Adrenal gland (tissue), 12 donors: ENCODE results near the gene LDAH. TPM values are rescaled to one million over a fixed set of nuclear protein-coding genes. Genes with fewer than 3 reads are reported as not detected.

Experiments
- DNase-seq, 7 donors: peaks; one replicate each; pipeline ENCODE4 v3.0.0-alpha.2; 2019 to 2020
- H3K27ac ChIP-seq, 5 donors: fragments of 200-600 bp; sonication (generic) in 4 of 5; 1 replicate in 3 of 5; 2 replicates in 2 of 5; pipeline versions ENCODE4 v1.5.1 to v1.8.0; 2016 to 2020; ENCODE audit warnings: mild to moderate bottlenecking in 1 of 5
- H3K27me3 ChIP-seq: fragments of 200-600 bp; 2 replicates; pipeline ENCODE4 v1.8.0; 2021
- H3K36me3 ChIP-seq, 2 donors: fragments of 200-600 bp; replicated peaks in 1 of 2; 1 replicate in 1 of 2; 2 replicates in 1 of 2; pipeline versions ENCODE4 v1.5.1 to v1.8.0; 2018 to 2022
- H3K4me1 ChIP-seq, 2 donors: fragments of 200-600 bp; replicated peaks in 1 of 2; 1 replicate in 1 of 2; 2 replicates in 1 of 2; pipeline versions ENCODE4 v1.5.1 to v1.8.0; 2018 to 2021
- H3K4me3 ChIP-seq, 4 donors: fragments of 200-600 bp; sonication (generic) in 3 of 4; one replicate each; pipeline ENCODE4 v1.5.1; 2016 to 2018
- H3K9me3 ChIP-seq, 3 donors: fragments of 200-600 bp; sonication (generic) in 1 of 3; replicated peaks in 1 of 3; 1 replicate in 2 of 3; 2 replicates in 1 of 3; pipeline versions ENCODE4 v1.5.1 to v1.8.0; 2016 to 2021
- POLR2A ChIP-seq, 2 donors: fragments of 450-650 bp; IDR thresholded peaks; one replicate each; pipeline ENCODE4 v1.6.1; 2017; ENCODE audit warnings: antibody characterized with exemption in 2 of 2, mild to moderate bottlenecking in 2 of 2, moderate library complexity in 1 of 2
- WGBS, 4 donors: extraction: QIAGEN DNeasy Blood & Tissue Kit in 2 of 4; methylation state at CpG; one replicate each; pipeline versions ENCODE4 v1.1.5 to v1.1.7; 2013 to 2017; 5-methylcytosine and 5-hydroxymethylcytosine counted together
- intact Hi-C, 2 donors: fragments of 100-400 bp; cut with DNase I; formaldehyde crosslinking; loops; one replicate each; pipeline versions ENCODE4 v1.14.1 to v1.15.0; 2022 to 2023
- polyA plus RNA-seq, 3 donors: library from polyadenylated mRNA; stranded (reverse); fragments of 200-250 nt in 2 of 3; fragments of 350-450 nt in 1 of 3; fragmentation: Illumina TruSeq in 1 of 3; extraction: RNeasy Lipid Tissue Mini Kit (QIAGEN cat#74804) in 1 of 3; gene quantifications; one replicate each; pipeline ENCODE4 v1.2.3, GENCODE V29; 2013 to 2014
- total RNA-seq, 9 donors: library from RNA; depleted of rRNA in 4 of 9; stranded (reverse); fragments of >200 nt in 4 of 9; fragments of 120-200 nt in 1 of 9; fragmentation: NEBNext Ultra II Directional in 1 of 9; extraction: Animal tissue kit (Norgen Biotek cat#: 25700) in 1 of 9; gene quantifications; one replicate each; pipeline versions ENCODE4 v1.1.0 to v1.2.4, GENCODE V29; 2013 to 2023
- TF ChIP-seq, protein P1 (sequence below), 6 experiments: fragments of 450-650 bp in 4 of 6; fragments of 200-600 bp in 2 of 6; sonication (generic) in 1 of 6; IDR thresholded peaks; 1 replicate in 5 of 6; 2 replicates in 1 of 6; pipeline versions ENCODE4 v1.5.1 to v1.8.0; 2016 to 2021; ENCODE audit warnings: antibody characterized with exemption in 6 of 6, mild to moderate bottlenecking in 2 of 6, moderate library complexity in 1 of 6
- donor health status: healthy with polysubstance abuse.
- donor health status: Bipolar disorder and iron deficiency.
- donor health status: DM: yes; HTN: yes; CAD: no.
- donor health status: DM: no; HTN: no; CAD: no.
- donor health status: DM: no; HTN: no; CAD: no.
- donor health status: DM: yes; HTN: yes; CAD: no.

The LDAH gene
- total and polyA plus RNA-seq, 12 donors = 7.0 to 64.9 (median 31.5) TPM

DNA sequence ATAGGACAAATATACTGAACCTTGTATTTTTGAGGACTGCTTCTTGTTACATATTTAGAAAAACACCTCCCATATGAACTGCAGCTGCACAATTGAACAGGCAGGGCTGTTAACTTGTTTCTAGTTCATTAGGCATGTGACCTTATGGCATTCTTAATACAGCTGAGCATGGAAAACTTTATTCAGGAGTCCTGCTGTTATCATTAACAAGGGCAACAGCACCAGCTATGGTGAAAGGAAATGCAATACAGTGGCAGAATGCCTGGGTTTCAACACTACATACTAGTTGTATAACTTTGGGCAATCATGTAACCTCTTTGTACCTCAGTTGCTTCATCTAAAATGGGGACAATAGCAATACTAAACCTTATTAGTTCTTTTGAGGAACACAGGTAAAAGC is 84.1 kb downstream of the LDAH start:
- Histone ChIP-seq H3K4me3 (no peak overlapping the region), H3K27ac (no peak overlapping the region), H3K27me3 (no peaks in the 10 kb centered on the region), H3K36me3 (no peaks in the 10 kb centered on the region), H3K4me1 (no peaks in the 10 kb centered on the region), H3K9me3 (no peaks in the 10 kb centered on the region)
- no peak for DNase-seq
- intact Hi-C loops = no loop called here
- no peak for TF ChIP-seq POLR2A (IDR thresholded peaks at IDR 0.05)
- TF ChIP-seq, protein P1, sequence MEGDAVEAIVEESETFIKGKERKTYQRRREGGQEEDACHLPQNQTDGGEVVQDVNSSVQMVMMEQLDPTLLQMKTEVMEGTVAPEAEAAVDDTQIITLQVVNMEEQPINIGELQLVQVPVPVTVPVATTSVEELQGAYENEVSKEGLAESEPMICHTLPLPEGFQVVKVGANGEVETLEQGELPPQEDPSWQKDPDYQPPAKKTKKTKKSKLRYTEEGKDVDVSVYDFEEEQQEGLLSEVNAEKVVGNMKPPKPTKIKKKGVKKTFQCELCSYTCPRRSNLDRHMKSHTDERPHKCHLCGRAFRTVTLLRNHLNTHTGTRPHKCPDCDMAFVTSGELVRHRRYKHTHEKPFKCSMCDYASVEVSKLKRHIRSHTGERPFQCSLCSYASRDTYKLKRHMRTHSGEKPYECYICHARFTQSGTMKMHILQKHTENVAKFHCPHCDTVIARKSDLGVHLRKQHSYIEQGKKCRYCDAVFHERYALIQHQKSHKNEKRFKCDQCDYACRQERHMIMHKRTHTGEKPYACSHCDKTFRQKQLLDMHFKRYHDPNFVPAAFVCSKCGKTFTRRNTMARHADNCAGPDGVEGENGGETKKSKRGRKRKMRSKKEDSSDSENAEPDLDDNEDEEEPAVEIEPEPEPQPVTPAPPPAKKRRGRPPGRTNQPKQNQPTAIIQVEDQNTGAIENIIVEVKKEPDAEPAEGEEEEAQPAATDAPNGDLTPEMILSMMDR (IDR thresholded peaks at IDR 0.05) = no peak

DNA sequence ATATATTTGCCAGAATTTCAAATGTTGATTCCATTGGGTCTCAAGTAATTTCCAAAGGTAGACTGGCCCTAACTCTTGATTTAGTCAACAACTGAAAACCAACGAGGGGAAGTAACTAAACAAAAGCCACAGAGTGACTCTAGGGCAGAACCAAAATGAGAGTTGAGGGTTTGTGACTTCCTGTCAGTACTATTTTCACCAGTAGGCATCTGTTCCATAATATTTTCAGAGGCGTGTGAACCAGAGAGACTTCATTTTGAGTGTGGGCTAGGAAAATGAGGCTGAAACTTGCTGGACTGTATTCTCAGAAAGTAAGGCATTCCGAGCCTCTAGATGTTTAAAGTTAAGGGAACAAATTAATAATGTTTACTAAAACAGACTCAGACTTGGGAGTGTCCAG is 85.4 kb downstream of the LDAH start:
- Histone ChIP-seq H3K9me3 (no peaks in the 10 kb centered on the region), H3K27me3 (no peaks in the 10 kb centered on the region), H3K27ac (no peak overlapping the region), H3K4me1 (no peaks in the 10 kb centered on the region), H3K36me3 (no peaks in the 10 kb centered on the region), H3K4me3 (no peak overlapping the region)
- WGBS, 4 donors = 76 to 85% (median 80%) methylated on average over 3 of the region's 3 CpGs
- no peak for DNase-seq
- TF ChIP-seq POLR2A (IDR thresholded peaks at IDR 0.05) = no peak
- TF ChIP-seq, protein P1 (IDR thresholded peaks at IDR 0.05) = no peak
- intact Hi-C loops = no loop called here

DNA sequence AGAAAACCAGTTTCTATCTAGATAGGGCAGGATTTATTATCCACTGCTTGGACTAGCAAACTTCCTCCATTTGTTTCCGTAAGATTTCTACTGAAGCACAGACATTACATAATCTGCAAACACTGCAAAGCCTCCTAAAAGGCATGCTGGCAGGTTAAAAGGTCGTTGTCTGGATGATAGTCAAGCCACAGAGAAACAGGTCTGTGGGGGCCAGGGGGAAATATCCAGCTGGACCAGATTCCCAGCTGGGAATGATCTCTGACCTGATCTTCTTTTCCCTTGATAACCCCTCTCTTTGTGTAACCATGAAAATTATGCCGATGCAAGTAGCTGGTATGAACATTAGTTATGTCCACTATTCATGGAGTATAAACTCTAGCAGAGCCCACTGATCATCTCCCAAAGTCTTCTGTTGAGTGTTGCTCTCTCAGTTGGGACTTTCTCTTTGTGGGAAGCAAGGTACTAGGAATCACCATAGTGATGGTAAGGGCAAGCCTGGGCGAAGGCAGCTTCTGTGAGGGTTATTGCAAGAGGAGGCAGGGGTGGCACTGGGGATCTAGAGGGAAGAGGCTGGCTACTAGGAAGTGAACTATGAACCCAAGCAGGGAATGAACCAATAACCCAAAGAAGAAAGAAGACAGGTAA is 94.7 kb downstream of the LDAH start:
- no peaks in the 10 kb centered on the region for H3K27me3 ChIP-seq
- peak overlapping the region in 1 of 5 donors; percentile 35 for H3K27ac ChIP-seq
- H3K36me3 ChIP-seq = peaks cover 0 to 3% of the 10 kb centered on the region in 2 donors
- TF ChIP-seq, protein P1 (IDR thresholded peaks at IDR 0.05) = no peak
- TF ChIP-seq POLR2A (IDR thresholded peaks at IDR 0.05) = no peak
- no peaks in the 10 kb centered on the region for H3K9me3 ChIP-seq
- WGBS, 4 donors = 34 to 54% (median 35%) methylated on average over 4 of the region's 4 CpGs
- peaks cover 0 to 14% of the 10 kb centered on the region in 2 donors for H3K4me1 ChIP-seq
- no peak overlapping the region for H3K4me3 ChIP-seq
- peak in 4 of 7 donors; percentile 5 to 52 (median 30) for DNase-seq
- intact Hi-C loops = no loop called here

DNA sequence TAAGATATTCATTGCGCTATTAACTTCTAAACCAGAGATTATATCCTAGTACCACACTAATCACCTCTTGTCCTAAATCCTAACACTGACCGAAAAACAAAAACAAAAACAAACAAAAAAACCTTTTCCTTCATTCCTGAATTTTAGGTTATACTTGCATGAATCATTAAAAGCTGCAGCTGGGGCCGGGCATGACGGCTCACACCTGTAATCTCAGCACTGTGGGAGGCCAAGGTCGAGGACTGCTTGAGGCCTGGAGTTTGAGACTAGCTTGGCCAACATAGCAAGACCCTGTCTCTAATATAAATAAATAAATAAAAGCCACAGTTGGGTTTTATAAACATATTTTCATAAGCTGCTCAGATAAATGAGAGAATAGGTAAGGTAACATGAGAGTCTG is 96.0 kb downstream of the LDAH start:
- DNase-seq = no peak
- Histone ChIP-seq H3K27ac (no peak overlapping the region), H3K4me1 (peaks cover 0 to 14% of the 10 kb centered on the region in 2 donors), H3K4me3 (no peak overlapping the region), H3K9me3 (no peaks in the 10 kb centered on the region), H3K27me3 (no peaks in the 10 kb centered on the region), H3K36me3 (peaks cover 0 to 3% of the 10 kb centered on the region in 2 donors)
- WGBS, 4 donors = 87 to 93% (median 90%) methylated on average over 5 of the region's 5 CpGs
- intact Hi-C loops = no loop called here
- TF ChIP-seq, protein P1 (IDR thresholded peaks at IDR 0.05) = no peak
- TF ChIP-seq POLR2A (IDR thresholded peaks at IDR 0.05) = no peak
